Measurements from ENCODE around the gene NFIX. TPM values are rescaled to one million over a fixed set of nuclear protein-coding genes. Genes with fewer than 3 reads are reported as not detected.

The NFIX gene
- polyA plus RNA-seq, 3 donors, result 13.3 to 15.0 (median 14.2) TPM

DNA sequence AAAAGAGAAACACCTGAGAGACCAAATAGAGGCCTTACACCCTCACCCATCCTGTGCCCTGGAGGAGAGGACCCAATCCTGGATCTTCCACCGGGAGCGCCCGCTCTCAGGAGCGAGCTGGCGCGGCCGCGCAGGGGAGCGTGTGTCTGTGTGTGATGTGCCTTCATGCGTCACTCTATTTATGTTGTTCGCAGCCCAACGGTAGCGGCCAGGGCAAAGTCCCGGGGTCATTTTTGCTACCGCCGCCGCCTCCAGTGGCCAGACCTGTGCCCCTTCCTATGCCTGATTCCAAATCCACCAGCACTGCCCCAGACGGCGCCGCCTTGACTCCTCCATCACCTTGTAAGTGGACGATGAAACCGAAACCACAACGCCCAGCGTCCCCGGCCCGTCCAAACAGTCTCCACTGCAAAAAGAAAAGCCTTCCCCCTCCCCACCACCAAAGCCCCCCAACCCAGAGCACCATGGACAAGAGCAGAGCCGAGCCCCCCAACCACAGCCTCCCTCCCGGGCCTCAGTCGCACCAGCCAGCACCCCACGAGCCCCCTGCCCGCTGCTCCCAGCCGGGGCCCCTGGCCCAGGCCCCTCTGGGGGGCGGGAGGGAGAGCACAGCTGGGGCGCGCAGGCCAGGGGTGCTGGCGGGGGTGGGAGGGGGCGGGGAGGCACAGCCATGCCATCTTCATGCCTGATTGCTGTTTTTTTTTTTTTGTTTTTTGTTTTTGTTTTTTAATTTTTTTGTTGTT, 92.7 kb downstream of the NFIX start:
- no peak for DNase-seq (ENCODE audit: low read depth in 3 of 3, low spot score in 2 of 3)

DNA sequence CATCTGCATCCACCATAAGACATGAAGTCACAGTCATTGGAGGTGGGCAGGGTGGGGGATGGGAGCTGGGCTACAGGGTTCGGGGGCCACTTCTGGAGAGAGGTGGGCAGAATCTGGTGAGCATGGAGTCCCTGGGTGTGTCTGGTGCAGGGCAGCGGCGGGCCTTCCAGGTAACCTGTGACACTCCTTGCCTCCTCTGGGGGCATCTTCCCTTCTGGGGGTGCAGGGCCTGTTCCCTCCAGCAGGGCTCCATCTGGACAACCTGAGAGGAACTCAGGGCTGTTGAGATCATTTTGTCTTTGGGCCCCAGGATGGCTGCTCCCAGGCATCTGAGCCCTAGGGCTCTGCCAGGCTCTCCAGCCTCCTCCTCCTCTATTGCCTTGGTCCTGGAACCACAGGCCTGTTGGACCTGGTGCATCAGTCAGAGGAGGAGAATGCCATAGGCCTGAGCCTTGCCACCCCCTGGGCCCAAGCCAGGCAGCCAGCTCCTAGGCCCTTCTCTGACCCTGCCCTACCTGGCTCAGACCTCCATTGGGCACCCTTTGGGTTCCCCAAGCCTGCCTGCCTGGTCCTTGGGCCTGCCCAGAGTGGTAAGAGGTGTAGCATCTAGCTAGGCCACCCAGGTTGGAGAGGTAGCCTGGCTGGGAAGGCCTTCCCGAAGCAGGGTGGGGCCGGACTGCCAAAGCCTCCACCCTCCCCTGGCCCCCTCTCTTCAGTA, 94.0 kb downstream of the NFIX start:
- no peak for DNase-seq (ENCODE audit: low read depth in 3 of 3, low spot score in 2 of 3)

DNA sequence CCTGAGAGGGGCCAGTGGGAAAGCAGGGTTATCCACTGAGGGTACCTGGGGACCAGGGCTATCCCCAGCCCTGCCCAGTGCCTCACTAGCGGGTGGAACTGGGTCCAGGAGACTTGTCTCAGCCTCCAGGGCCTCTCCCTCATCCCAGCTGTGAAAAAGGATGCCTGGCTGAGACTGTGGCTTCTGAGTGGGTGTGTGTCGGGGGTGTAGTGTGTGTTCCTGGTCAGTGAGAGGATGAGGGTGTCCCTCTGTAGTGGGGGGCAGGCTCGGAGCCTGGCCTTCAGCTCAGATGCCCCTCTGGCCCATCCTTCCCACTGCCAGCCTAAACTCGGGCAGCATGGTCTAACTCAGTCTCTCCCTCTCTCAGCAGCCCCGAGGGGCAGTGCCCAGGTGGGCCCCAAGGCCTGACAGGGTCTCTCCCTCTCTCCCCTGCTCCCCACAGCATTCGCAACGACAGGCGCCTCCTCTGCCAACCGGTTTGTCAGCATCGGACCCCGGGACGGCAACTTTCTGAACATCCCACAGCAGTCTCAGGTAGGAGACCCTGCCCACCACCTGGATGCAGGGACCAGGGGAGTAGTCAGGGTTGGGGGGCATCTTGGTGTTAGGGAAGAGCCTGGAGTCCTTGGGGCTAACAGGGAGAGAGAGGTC, 94.7 kb downstream of the NFIX start:
- no peak for DNase-seq (ENCODE audit: low read depth in 3 of 3, low spot score in 2 of 3)

DNA sequence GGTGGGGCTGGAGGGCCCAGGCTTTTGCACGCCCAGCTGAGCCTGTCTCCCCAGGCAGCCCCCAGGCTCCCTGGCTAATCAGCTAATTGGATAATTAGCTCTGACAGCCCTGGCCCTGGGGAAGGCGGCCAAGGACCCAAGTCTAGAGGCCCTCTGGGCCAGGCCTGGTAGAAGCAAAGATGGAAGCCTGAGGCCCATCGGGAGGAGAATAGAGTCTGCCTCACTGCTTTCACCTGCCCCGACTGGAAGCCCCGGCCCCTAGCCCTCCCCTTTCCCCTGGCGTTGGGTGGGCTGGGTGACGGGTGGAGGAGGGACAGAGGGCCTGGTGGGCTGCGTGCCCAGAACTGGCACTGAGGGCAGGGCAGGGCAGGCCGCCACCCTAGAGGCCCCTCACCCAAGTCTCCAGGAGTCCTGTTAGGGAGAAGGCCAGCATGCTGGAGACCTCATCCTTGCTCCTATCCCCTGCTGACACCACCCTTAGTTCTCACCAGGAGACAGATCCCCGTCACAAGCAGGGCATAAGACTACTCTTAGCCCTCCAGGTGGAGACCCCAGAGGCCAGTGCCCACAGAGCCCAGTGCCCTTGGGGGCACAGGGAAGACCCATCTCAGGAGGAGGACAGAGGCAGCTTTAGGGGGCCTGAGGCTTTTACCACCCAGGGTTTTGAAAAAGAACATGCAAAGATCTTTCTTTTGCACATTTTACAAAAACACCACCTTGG, 95.4 kb downstream of the NFIX start:
- DNase-seq (ENCODE audit: low read depth in 3 of 3, low spot score in 2 of 3), result no peak

DNA sequence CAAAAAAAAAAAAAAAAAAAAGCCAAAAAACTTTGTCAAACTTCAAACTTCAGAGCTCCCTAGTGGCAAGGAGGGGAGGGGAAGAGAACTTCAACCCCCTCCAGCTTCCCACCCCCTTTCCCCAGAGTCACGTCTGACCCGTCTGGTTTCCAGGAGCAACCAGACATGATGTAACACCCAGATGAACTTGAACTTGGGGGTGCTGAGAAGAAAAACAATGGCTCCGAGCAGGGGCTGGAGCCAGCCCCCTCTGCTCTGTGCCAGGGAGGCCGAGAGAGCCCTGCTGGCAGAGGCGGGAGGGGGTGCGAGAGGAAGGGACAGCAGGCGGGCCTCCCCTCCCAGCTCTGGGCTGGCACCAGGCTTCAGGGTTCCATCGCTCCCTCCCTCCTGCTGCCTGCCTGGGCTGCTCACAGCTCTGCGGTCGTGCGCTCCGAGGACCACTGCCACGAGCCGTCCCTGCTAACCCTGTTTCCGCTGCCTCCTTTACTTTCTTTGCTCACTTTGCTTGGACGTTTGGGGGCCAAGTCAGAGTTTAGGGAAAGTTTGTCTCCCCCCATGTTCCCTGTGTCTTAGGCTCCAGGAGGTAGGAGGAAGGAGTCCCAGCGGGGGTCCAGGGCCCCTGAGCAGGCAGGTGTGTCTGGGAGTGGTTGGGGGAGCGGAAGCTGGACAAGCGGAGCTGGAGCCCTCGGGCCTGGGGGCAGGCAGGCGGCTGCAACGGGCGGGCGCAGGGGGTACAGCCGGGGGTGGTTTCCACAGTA, 96.3 kb downstream of the NFIX start:
- DNase-seq (ENCODE audit: low read depth in 3 of 3, low spot score in 2 of 3), result peak in 1 of 3 donors; percentile 57

DNA sequence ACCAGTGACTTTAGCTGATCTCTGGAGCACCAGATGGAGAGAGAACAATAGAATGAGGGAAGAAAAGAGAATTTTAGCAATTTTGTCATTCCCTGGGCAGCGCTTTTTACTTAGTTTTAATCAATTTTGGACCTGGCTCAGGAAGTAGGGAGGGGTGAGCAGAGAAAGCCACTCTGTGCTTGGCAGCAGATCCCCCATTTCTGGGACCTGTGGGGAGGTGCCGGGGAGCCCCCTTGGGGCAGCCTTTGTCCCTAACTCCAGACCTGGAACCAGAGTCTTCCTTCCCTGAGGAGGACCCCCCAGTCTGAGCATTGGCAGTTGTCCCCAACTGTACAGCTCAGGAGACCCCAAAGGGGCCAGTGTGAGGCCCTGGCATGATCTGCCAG, 96.9 kb downstream of the NFIX start:
- no peak for DNase-seq (ENCODE audit: low read depth in 3 of 3, low spot score in 2 of 3)

DNA sequence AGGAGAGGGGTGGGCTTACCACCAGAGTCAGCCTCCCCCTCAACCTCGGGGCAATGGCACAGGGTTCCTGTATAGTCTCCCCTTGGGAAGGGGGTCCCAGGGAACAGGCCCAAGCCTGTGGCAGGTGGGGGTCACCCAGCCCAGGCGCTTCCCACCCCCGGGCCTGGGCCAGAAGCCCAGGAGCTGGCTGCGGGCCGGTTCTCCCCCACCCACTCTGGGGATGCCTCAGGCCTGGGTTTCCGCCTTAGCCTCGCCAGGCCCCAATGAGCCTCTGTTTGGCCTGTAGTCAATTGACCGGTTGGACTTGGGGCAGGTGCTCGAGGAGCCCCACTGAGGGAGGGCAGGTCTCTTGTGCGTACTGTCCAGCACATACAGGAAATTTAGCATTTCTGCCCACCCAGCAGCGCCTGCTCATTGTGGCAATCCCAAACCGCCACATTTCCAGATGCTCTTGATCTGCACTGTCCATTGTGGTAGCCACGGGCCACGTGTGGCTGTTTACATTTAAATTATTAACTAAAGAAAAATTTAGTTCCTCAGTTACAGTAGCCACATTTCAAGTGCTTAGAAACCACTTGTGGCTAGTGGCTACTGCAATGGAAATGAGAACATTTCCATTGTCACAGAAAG, 97.4 kb downstream of the NFIX start:
- no peak for DNase-seq (ENCODE audit: low read depth in 3 of 3, low spot score in 2 of 3)

DNA sequence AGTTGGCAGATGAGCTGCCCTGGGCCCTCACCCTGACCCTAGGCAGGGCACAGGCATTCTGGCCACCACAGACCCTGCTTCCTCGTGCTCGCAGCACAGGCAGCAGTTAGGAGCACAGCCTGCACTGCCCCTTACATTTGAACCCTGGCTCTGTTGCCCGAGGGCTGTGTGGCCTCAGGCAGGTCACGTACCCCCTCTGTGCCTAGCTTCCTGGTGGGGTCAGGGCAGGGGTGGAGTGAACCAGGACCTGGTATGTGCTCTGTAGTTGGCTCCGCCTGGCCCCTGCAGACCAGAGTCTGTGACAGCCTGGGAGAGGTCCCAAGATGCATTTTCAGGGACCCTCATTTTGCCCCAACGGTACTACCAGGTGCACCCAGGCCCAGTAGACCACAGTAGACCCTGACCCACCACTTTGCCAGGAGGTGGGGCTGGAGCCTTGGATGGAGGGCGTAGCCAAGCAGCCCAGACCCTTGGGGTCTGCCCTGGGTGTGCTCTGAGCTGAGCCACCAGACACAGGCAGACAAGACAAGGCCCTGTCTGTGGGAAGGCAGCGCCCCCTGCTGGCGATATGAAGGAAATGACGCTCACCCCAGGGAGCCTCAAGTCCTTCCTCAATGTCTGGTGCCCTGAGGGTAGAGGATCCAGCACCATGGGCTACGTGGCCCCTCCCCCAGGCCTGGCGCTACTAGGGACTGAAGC, 98.3 kb downstream of the NFIX start:
- peak in 1 of 3 donors; percentile 63 for DNase-seq (ENCODE audit: low read depth in 3 of 3, low spot score in 2 of 3)

DNA sequence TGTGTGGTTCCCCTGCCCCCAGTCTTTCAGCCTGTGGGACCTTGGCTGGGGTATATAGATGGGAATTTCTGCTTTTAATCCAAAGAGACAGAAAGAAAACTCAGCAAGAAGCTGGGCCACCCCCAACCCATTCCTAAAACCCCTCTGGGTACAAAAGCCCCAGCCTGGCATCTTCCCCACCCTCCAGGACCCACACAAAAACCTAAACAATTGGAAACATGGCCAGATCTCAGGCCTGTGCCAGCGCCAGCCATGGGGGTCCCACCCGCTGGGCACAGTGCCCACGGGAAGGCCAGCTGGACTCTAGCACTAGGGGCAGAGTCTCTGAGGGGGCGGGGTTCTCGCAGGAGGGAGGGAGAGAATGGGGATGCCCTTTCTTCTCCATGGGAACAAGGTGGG, 98.8 kb downstream of the NFIX start:
- no peak for DNase-seq (ENCODE audit: low read depth in 3 of 3, low spot score in 2 of 3)

DNA sequence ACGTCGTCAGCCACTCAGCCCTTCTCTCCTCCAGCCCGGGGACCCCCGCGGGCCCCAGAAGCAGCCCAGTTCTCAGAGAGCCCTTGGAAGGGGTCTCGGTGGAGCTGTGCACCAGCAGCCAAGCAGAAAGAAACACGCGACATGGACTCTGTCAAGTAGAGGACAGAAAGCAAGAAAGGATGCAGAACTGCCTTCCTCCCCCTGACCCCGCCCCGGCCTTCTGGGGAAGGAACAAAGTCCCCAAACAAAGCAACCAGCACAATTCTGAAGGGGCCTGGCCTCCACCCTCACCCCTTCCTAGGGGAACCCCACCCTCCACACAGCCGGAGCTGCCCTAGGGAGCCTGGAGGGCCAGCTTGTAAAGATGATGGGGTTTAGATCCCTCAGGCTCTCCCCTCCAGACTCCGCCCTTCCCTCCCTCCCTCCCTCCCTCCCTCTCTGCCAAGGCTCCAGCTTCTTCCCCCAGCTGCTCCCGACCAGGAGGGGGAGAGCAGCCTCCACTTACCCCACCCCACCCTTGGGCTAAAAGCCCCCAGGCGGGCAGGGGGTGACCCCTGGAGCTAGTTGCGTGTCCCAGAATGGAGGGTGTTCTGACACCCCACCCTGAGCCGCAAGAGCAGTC, 99.6 kb downstream of the NFIX start:
- DNase-seq (ENCODE audit: low read depth in 3 of 3, low spot score in 2 of 3), result no peak

DNA sequence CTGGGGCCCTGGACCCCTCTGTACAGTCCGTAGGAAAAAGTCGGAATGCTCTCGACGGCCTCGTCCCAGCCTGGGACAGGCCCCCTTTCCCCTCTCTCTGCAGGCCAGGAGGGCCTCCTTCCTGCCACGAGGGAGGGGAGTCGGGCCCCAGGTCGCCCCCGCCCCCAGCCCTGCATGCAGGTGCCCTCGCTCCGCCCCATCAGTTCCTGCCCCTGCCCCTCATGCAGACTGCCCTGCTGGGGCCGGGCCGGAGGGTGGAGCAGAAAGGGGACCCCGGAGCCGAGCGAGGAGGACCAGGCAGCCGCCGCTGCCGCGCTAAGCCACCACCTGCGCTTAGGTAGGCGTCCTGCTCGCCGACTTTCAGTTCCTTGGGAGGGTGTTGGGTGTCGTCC, 100.1 kb downstream of the NFIX start:
- DNase-seq (ENCODE audit: low read depth in 3 of 3, low spot score in 2 of 3), result no peak

DNA sequence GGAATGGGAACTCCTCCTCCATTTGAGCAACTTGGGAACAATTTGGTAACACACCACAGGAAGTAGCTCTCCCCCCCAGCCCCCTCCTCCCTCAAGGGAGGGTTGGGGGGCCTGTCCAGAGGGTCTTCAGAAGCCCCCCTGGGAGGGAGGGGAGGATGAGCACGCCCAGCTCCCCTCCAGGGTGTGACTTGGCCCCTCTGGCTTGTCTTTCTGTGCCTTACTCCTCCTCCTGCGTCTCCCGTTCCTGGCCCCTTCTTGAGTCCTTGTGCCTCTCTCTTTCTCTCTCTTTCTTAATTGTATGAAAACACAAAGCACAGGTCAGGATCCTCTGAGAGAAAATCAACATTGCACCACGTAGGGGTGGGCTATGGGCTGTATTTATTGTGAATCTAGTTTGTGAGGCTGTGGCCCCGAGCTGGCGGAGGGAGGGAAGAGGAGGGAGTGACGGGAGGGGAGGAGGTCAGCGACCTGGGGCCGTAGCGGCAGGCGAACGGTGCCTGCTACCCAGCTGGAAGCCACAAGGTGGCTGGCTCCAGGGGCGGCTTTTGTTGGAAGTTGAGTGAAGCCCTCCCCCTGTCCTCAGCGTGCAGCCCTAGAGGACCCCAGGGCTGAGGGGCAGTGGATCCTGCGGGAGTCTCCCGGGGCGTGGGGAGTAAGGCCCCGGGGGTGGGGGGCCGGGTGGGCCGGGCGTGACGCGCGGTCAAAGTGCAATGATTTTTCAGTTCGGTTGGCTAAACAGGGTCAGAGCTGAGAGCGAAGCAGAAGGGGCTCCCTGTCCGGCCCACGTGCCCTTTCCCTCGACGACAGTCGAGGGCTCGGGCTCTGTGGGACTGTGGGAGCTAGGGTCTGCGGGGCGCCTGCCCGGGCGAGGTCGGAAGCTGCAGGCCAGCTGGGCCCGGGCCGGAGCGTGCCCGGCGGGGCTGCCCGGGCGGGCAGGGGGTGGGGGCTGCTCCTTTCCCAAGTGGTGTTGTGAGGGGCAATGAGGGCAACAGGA, 101.0 kb downstream of the NFIX start:
- DNase-seq (ENCODE audit: low read depth in 3 of 3, low spot score in 2 of 3), result no peak

DNA sequence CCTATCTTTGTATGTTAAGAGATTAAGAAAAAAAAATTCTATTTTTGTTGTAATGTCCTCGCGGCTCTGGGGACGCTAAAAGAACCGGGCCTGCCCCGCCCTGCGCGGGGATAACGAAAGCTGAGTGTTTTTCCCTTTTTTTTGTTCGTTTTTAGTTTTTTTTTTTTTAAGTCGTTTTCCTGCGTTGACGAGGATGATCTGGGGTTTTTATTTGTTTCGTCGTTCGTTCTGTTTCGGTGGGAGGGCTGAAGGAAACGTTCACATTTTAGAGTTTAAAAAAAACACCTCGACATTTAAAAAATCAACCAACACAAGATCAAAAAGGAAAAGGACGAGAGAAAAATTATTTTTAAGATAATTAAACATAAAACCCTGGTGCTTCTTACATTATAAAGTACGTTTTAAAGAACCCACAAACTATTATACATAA, 101.8 kb downstream of the NFIX start:
- DNase-seq (ENCODE audit: low read depth in 3 of 3, low spot score in 2 of 3), result no peak

DNA sequence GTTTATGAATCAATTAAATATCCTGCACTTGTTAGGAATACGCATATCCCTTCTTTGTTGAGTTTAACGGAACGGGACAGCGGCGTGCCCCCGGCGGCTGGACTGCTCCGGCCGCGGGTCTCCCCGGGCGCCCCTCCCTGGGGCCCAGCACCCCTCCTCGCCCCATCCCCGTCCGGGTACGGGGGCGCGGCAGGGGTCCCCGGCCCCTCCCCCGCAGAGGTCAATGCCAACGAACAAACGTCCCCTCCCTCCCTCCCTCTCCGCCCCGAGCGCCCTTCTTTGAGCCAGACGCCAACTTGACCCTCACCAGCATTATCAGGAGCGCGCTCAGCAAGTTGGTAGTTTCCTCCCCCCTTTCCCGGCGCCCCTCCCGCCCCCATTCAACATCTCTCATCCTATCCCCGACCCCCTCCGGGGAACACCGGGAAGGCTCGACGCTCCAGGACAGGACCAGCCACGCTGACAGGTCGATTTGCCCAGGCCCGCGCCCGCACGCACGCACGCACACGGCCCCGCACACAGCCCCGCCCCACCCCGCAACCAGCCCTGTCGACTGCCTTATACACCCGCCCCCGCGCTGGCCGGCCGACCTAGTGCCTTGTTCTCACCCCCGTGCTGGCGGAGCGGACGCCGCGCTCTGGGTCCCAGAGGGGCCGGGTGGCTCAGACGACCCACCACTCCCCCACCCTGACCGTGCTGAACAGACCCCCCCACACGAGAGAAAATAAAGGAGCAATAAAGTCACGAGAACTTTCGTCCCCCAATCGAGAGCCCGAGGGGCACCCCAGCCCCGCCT, 102.4 kb downstream of the NFIX start:
- no peak for DNase-seq (ENCODE audit: low read depth in 3 of 3, low spot score in 2 of 3)

DNA sequence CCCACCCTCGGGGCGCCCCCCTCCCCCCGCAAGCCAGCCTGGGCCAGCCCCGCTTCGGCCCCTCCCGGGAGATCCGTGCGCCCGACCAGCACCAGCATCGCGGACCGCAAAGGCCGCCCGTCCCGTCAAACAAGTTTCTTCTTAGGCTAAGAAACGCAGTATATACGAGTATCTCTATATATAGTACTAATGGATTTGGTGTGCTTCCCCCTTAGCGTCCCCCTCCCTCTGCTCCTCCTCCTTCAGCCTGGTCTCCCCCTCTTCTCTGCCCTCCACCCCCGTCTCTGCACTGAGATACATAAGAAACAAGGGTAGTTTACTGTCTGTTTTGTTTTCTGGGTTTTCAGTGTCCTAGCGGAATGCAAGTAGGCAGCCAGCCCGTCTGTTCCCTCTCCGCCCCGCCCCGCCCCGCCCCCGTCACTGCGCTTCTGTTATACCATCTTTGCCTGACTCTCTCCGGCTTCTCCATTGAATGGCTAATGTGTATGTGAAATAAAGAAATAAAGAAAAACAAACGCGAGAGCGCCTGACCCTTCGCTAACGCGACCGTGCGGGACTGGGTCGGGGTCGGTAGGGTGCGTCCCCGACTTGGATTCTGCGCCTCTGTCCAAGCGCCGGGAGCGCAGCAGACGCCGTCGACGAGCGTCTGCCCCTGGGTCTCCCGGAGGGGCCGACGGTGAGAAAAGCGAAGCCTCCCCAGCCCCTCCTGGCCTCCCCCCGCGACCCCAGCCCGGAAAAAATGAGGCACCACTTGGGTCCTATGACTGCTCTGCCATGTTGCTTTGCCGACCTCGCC, 103.2 kb downstream of the NFIX start:
- DNase-seq (ENCODE audit: low read depth in 3 of 3, low spot score in 2 of 3), result no peak
